H1 (cell line): Measurements from ENCODE around the gene STK11. TPM values are rescaled to one million over a fixed set of nuclear protein-coding genes. Genes with fewer than 3 reads are reported as not detected.

Experiments used
- CTCF ChIA-PET: fragments of 300-600 bp; sonication (Branson Sonifier 250); formaldehyde crosslinking; loops from one replicate; lab custom pipeline; 2021; ENCODE audit not compliant: partially characterized antibody; lab: Charles Lee
- POLR2A ChIA-PET: fragments of 300-600 bp; sonication (Branson Sonifier 250); formaldehyde crosslinking; loops from one replicate; lab custom pipeline; 2021; ENCODE audit warnings: inconsistent platforms; ENCODE audit not compliant: partially characterized antibody; lab: Charles Lee
- DNase-seq, 2 experiments: peaks; one replicate each; pipeline versions ENCODE4 v3.0.0 to v3.0.0-alpha.2; 2010 to 2022; ENCODE audit warnings: low spot score in 2 of 2, low read depth in 1 of 2, mixed read lengths in 1 of 2
- FAIRE-seq: peaks from 2 replicates; lab custom pipeline; 2011; peaks lifted over from hg19 to GRCh38; lab: Jason Lieb, UNC
- H2AFZ ChIP-seq: 2 replicates; pipeline ENCODE4 v1.8.1; 2012; ENCODE audit warnings: low read length, inconsistent platforms
- H2AK5ac ChIP-seq: 2 replicates; pipeline ENCODE4 v1.6.1; 2013; ENCODE audit warnings: low read depth, low read length
- H2BK120ac ChIP-seq: replicated peaks from 2 replicates; pipeline ENCODE3; 2013; ENCODE audit warnings: low read depth, low read length, inconsistent platforms
- H2BK12ac ChIP-seq: 2 replicates; pipeline ENCODE4 v1.6.1; 2013; ENCODE audit warnings: low read depth, low read length
- H2BK15ac ChIP-seq: 2 replicates; pipeline ENCODE4 v1.6.1; 2013; ENCODE audit warnings: low read length
- H2BK20ac ChIP-seq: 2 replicates; pipeline ENCODE4 v1.6.1; 2013; ENCODE audit warnings: low read length
- H2BK5ac ChIP-seq: 2 replicates; pipeline ENCODE4 v1.6.1; 2013; ENCODE audit warnings: low read depth, low read length
- H3K14ac ChIP-seq: 2 replicates; pipeline ENCODE4 v1.6.1; 2013; ENCODE audit warnings: inconsistent platforms; ENCODE audit not compliant: insufficient read length
- H3K18ac ChIP-seq: 2 replicates; pipeline ENCODE4 v1.6.1; 2013; ENCODE audit warnings: low read length; ENCODE audit errors: extremely low read depth
- H3K23ac ChIP-seq: 2 replicates; pipeline ENCODE4 v1.6.1; 2013; ENCODE audit warnings: inconsistent platforms; ENCODE audit not compliant: insufficient read length
- H3K23me2 ChIP-seq: 2 replicates; pipeline ENCODE4 v1.6.1; 2013; ENCODE audit warnings: low read depth, low read length
- H3K27ac ChIP-seq: 2 replicates; pipeline ENCODE4 v1.6.1; 2011; ENCODE audit warnings: low read depth, low read length, inconsistent platforms
- H3K27me3 ChIP-seq, 4 experiments: replicated peaks in 1 of 4; 1 replicate in 1 of 4; 2 replicates in 3 of 4; pipeline versions ENCODE4 v1.6.1 to v1.8.1; 2011 to 2013; ENCODE audit warnings: low read length in 3 of 4, mild to moderate bottlenecking in 3 of 4, inconsistent platforms in 2 of 4, mixed read lengths in 2 of 4, moderate library complexity in 1 of 4; ENCODE audit not compliant: control insufficient read depth in 3 of 4, insufficient read depth in 3 of 4; ENCODE audit errors: extremely low read depth in 1 of 4
- H3K36me3 ChIP-seq, 4 experiments: 2 replicates each; pipeline versions ENCODE4 v1.6.1 to v1.8.1; 2011 to 2013; ENCODE audit warnings: mild to moderate bottlenecking in 4 of 4, low read length in 3 of 4, moderate library complexity in 2 of 4, control low read depth in 1 of 4, inconsistent platforms in 1 of 4; ENCODE audit not compliant: insufficient read depth in 4 of 4, control insufficient read depth in 2 of 4
- H3K4ac ChIP-seq: replicated peaks from 2 replicates; pipeline ENCODE3; 2013; ENCODE audit warnings: low read length, low read depth, mixed read lengths, inconsistent platforms; ENCODE audit not compliant: insufficient read length
- H3K4me1 ChIP-seq, 4 experiments: replicated peaks in 1 of 4; 1 replicate in 1 of 4; 2 replicates in 3 of 4; pipeline versions ENCODE4 v1.6.1 to v1.8.1; 2011 to 2013; ENCODE audit warnings: low read length in 3 of 4, inconsistent platforms in 2 of 4, mixed read lengths in 1 of 4; ENCODE audit not compliant: insufficient read depth in 4 of 4, control insufficient read depth in 3 of 4
- H3K4me2 ChIP-seq, 2 experiments: 2 replicates each; pipeline versions ENCODE4 v1.6.1 to v1.8.1; 2011 to 2013; ENCODE audit warnings: low read depth in 2 of 2, low read length in 2 of 2, control low read depth in 1 of 2, inconsistent platforms in 1 of 2, mild to moderate bottlenecking in 1 of 2; ENCODE audit not compliant: insufficient read depth in 1 of 2
- H3K4me3 ChIP-seq, 4 experiments: fragments of 200-600, 300-600 bp in 1 of 4; sonication (generic), shearing (Covaris generic), sonication (Bioruptor Twin) in 1 of 4; 2 replicates each; pipeline versions ENCODE4 v1.5.1 to v1.8.1; 2011 to 2016; ENCODE audit warnings: low read length in 4 of 4, low read depth in 3 of 4, control low read depth in 2 of 4, inconsistent platforms in 2 of 4, mild to moderate bottlenecking in 2 of 4, mixed read lengths in 1 of 4, moderate library complexity in 1 of 4; ENCODE audit not compliant: insufficient read depth in 2 of 4; ENCODE audit errors: extremely low read depth in 1 of 4
- H3K56ac ChIP-seq: replicated peaks from 2 replicates; pipeline ENCODE3; 2013; ENCODE audit warnings: low read depth, mild to moderate bottlenecking, mixed read lengths, low read length, inconsistent platforms; ENCODE audit not compliant: insufficient read length
- H3K79me1 ChIP-seq: 2 replicates; pipeline ENCODE4 v1.6.1; 2013; ENCODE audit warnings: low read depth, low read length, control low read depth
- H3K79me2 ChIP-seq, 2 experiments: 2 replicates each; pipeline versions ENCODE4 v1.6.1 to v1.8.1; 2012 to 2013; ENCODE audit warnings: low read length in 2 of 2, mild to moderate bottlenecking in 2 of 2, inconsistent platforms in 1 of 2; ENCODE audit not compliant: insufficient read depth in 2 of 2, control insufficient read depth in 1 of 2
- H3K9ac ChIP-seq, 4 experiments: replicated peaks in 1 of 4; 1 replicate in 1 of 4; 2 replicates in 3 of 4; pipeline versions ENCODE4 v1.6.1 to v1.8.1; 2011 to 2013; ENCODE audit warnings: low read depth in 3 of 4, low read length in 3 of 4, control low read depth in 2 of 4, mild to moderate bottlenecking in 2 of 4, moderate library complexity in 2 of 4, inconsistent platforms in 1 of 4; ENCODE audit errors: extremely low read depth in 1 of 4
- H3K9me3 ChIP-seq, 2 experiments: 2 replicates each; pipeline versions ENCODE4 v1.6.1 to v1.8.1; 2012 to 2013; ENCODE audit warnings: mild to moderate bottlenecking in 2 of 2, moderate library complexity in 2 of 2, control low read depth in 1 of 2, inconsistent platforms in 1 of 2, low read depth in 1 of 2, low read length in 1 of 2, mixed read lengths in 1 of 2; ENCODE audit not compliant: insufficient read depth in 2 of 2
- H4K20me1 ChIP-seq, 2 experiments: replicated peaks in 1 of 2; 2 replicates each; pipeline versions ENCODE3 to v1.8.1; 2011 to 2013; ENCODE audit warnings: inconsistent platforms in 2 of 2, low read length in 2 of 2, mild to moderate bottlenecking in 1 of 2; ENCODE audit not compliant: insufficient read depth in 2 of 2, control insufficient read depth in 1 of 2
- H4K5ac ChIP-seq: 2 replicates; pipeline ENCODE4 v1.6.1; 2013; ENCODE audit warnings: low read length, low read depth, mixed read lengths, inconsistent platforms; ENCODE audit not compliant: insufficient read length
- H4K8ac ChIP-seq: 2 replicates; pipeline ENCODE4 v1.8.0; 2013; ENCODE audit warnings: mild to moderate bottlenecking, moderate library complexity, low read length, inconsistent platforms; ENCODE audit not compliant: insufficient read depth; ENCODE audit errors: extremely low read depth
- H4K91ac ChIP-seq: replicated peaks from 2 replicates; pipeline ENCODE3; 2013; ENCODE audit warnings: low read length, mixed read lengths, inconsistent platforms; ENCODE audit not compliant: insufficient read length
- WGBS, 2 experiments: shearing (Covaris generic) in 1 of 2; methylation state at CpG; one replicate each; pipeline versions ENCODE4 v1.1.6 to v1.1.7; 2013 to 2015; ENCODE audit warnings: low lambda C conversion rate in 2 of 2, mixed read lengths in 2 of 2, inconsistent platforms in 1 of 2, low coverage in 1 of 2, missing lambda C conversion rate in 1 of 2; ENCODE audit not compliant: insufficient replicate concordance in 2 of 2, insufficient coverage in 1 of 2, insufficient read length in 1 of 2; ENCODE audit errors: extremely low coverage in 1 of 2, missing lambda C conversion rate in 1 of 2; 5-methylcytosine and 5-hydroxymethylcytosine counted together
- polyA plus RNA-seq, 7 experiments: library from polyadenylated mRNA; depleted of rRNA in 3 of 7; stranded (reverse) in 5 of 7; unstranded in 2 of 7; fragments of >200 nt in 5 of 7; fragments of 200-250 nt in 2 of 7; gene quantifications; 1 replicate in 5 of 7; 2 replicates in 1 of 7; 4 replicates in 1 of 7; pipeline versions ENCODE4 v1.2.1 to v1.2.3, GENCODE V29; 2011 to 2013; ENCODE audit warnings: missing spikeins in 2 of 7, mixed read lengths in 2 of 7
- total RNA-seq: library from RNA; stranded (reverse); fragmentation: NEBNext Ultra II Directional; extraction: Animal tissue kit (Norgen Biotek cat#: 25700); gene quantifications from 2 replicates; pipeline ENCODE4 v1.2.1, GENCODE V29; 2021

Gene STK11
- total and polyA plus RNA-seq, 2 of the 8 experiments (the other 6 are each of a cell fraction or from before 2014, with no cell fraction given), result 45.3 to 70.7 TPM

DNA sequence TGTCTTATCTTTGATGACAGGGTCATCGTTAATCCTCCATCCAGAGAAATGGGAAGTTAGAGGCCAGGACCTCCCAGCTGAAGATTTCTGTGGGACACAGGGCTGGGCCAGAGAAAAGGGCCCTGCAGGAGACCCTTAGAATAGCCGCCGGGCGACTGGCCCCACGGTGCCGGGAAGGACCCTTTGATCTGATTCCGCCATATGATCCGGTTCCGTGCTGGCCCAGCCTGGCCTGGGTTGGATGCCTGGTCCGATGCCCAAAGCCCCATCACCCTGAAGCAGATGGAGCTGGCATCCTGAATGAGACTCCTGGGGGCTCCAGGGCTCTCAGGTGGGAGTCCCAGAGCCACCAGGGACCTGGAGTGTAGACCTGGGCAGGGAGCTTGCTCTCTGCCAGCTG, 6.0 kb upstream of the STK11 start:
- 95% methylated on average over 10 of the region's 10 CpGs; no CpG with 5 or more reads in 1 of the 2 experiments for WGBS, 2 experiments
- Histone ChIP-seq H3K4ac (no peak overlapping the region), H3K56ac (no peak overlapping the region), H4K20me1 (no peaks in the 10 kb centered on the region), H3K27ac (no peak overlapping the region), H3K9me3 (no peaks in the 10 kb centered on the region), H2BK20ac (no peak overlapping the region), H3K18ac (no peak overlapping the region), H4K8ac (no peak overlapping the region), H3K36me3 (no peaks in the 10 kb centered on the region), H4K5ac (no peak overlapping the region), H3K4me3 (no peak overlapping the region), H2AK5ac (no peak overlapping the region), H4K91ac (no peak overlapping the region), H3K9ac (no peak overlapping the region), H2AFZ (no peak overlapping the region), H3K4me1 (no peaks in the 10 kb centered on the region), H3K23me2 (no peaks in the 10 kb centered on the region; the same call in 1 of the 2 replicates), H3K79me2 (no peaks in the 10 kb centered on the region), H3K4me2 (no peak overlapping the region), H2BK15ac (no peak overlapping the region), H3K23ac (no peak overlapping the region), H2BK5ac (no peak overlapping the region), H3K79me1 (no peaks in the 10 kb centered on the region), H2BK12ac (no peak overlapping the region), H3K14ac (no peak overlapping the region), H2BK120ac (no peak overlapping the region), H3K27me3 (no peaks in the 10 kb centered on the region)
- ChIA-PET POLR2A (interaction anchor here (0.6 to 2.0 kb wide), 8 partner anchors 8 to 173 kb away, joined by 3 to 7 read pairs (median 4); partner anchors contain the start of genes CIRBP and CNN2), CTCF (interaction anchor here (0.6 to 3.3 kb wide), 13 partner anchors 8 to 466 kb away, joined by 3 to 19 read pairs (median 3); no protein-coding TSS in a partner anchor)
- FAIRE-seq (no peak), DNase-seq (no peak)
